ENCODE results near the gene ALG14. TPM values are rescaled to one million over a fixed set of nuclear protein-coding genes. Genes with fewer than 3 reads are reported as not detected.
A peak's percentile ranks its signal among the peaks of the same experiment; 100 is the strongest.

Gene ALG14
- total and polyA plus RNA-seq, 7 donors, result 0.48 to 2.7 (median 2.1) TPM

- no peaks in the 10 kb centered on the region for H3K9me3 ChIP-seq
- 84 to 100% (median 92%) methylated on average over 1 of the region's 1 CpG for WGBS, 3 donors
- peak overlapping the region; percentile 27 for H3K27ac ChIP-seq
These were observed 97.9 kb downstream of the ALG14 start for GRCh38 chr1:94974824-94975223.

GRCh38 chr1:94974241-94974640, 98.5 kb downstream of the ALG14 start:
- H3K4me1 ChIP-seq, result no peaks in the 10 kb centered on the region
- H3K4me3 ChIP-seq, result no peak overlapping the region
- DNase-seq (no peak), ATAC-seq (no peak)
- WGBS, 3 donors, result 37 to 45% (median 40%) methylated on average over 1 of the region's 1 CpG
- H3K27ac ChIP-seq, result peak overlapping the region; percentile 27
- intact Hi-C loops (cut with DNase I), result loop anchor here in 1 of 2 donors (5.0 kb wide), 1 partner anchor 47 kb away; the partner anchor contains the start of gene CNN3
- no peaks in the 10 kb centered on the region for H3K27me3 ChIP-seq (ENCODE audit: insufficient read depth in 3 of 3, low read length in 2 of 3)
- H3K9me3 ChIP-seq, result no peaks in the 10 kb centered on the region
- H3K36me3 ChIP-seq (ENCODE audit: insufficient read depth in 1 of 2, low read depth in 1 of 2), result no peaks in the 10 kb centered on the region
- no peak for TF ChIP-seq CTCF (IDR thresholded peaks at IDR 0.05)

More at GRCh38 chr1:94974824-94975223, 97.9 kb downstream of the ALG14 start:
- DNase-seq (no peak), ATAC-seq (peak in 2 of 4 donors; percentile 21 to 48)
- intact Hi-C loops (cut with DNase I), result loop anchor here in 1 of 2 donors (5.0 kb wide), 1 partner anchor 48 kb away; the partner anchor contains the start of gene CNN3
- Histone ChIP-seq H3K27me3 (ENCODE audit: insufficient read depth in 3 of 3, low read length in 2 of 3) (no peaks in the 10 kb centered on the region), H3K4me1 (no peaks in the 10 kb centered on the region), H3K4me3 (no peak overlapping the region), H3K36me3 (ENCODE audit: insufficient read depth in 1 of 2, low read depth in 1 of 2) (no peaks in the 10 kb centered on the region)
- no peak for TF ChIP-seq CTCF (IDR thresholded peaks at IDR 0.05)

GRCh38 chr1:94973309-94973922, 99.3 kb downstream of the ALG14 start:
- ATAC-seq (no peak), DNase-seq (no peak)
- Histone ChIP-seq H3K4me1 (no peaks in the 10 kb centered on the region), H3K4me3 (no peak overlapping the region), H3K36me3 (ENCODE audit: insufficient read depth in 1 of 2, low read depth in 1 of 2) (no peaks in the 10 kb centered on the region), H3K27me3 (ENCODE audit: insufficient read depth in 3 of 3, low read length in 2 of 3) (no peaks in the 10 kb centered on the region), H3K9me3 (no peaks in the 10 kb centered on the region), H3K27ac (peak overlapping the region; percentile 11)
- TF ChIP-seq CTCF (IDR thresholded peaks at IDR 0.05), result no peak
- WGBS, 3 donors, result 52 to 62% (median 58%) methylated on average over 8 of the region's 8 CpGs
- intact Hi-C loops (cut with DNase I), result loop anchor here in 1 of 2 donors (5.0 kb wide), 1 partner anchor 46 kb away; the partner anchor contains the start of gene CNN3

GRCh38 chr1:94971491-94971924, 101.2 kb downstream of the ALG14 start:
- WGBS, 3 donors, result 23 to 24% (median 24%) methylated on average over 6 of the region's 6 CpGs
- no peak overlapping the region for H3K27ac ChIP-seq
- H3K4me3 ChIP-seq, result no peak overlapping the region
- no peak for TF ChIP-seq CTCF (IDR thresholded peaks at IDR 0.05)
- no peaks in the 10 kb centered on the region for H3K27me3 ChIP-seq (ENCODE audit: insufficient read depth in 3 of 3, low read length in 2 of 3)
- H3K9me3 ChIP-seq, result no peaks in the 10 kb centered on the region
- DNase-seq (no peak), ATAC-seq (peak in 3 of 4 donors; percentile 28 to 58 (median 46))
- no peaks in the 10 kb centered on the region for H3K36me3 ChIP-seq (ENCODE audit: insufficient read depth in 1 of 2, low read depth in 1 of 2)
- intact Hi-C loops (cut with DNase I), result loop anchor here in 1 of 2 donors (5.0 kb wide), 1 partner anchor 44 kb away; the partner anchor contains the start of gene CNN3
- no peaks in the 10 kb centered on the region for H3K4me1 ChIP-seq

All from psoas muscle (tissue), 8 donors.